Keratinocyte (primary cell): ENCODE measurements around the gene CENPA. TPM values are rescaled to one million over a fixed set of nuclear protein-coding genes. Genes with fewer than 3 reads are reported as not detected.

Experiments used
- DNase-seq: peaks from one replicate; pipeline ENCODE4 v3.0.0-alpha.2; 2011; ENCODE audit warnings: low read depth, missing footprints, low spot score
- FAIRE-seq: peaks from 2 replicates; lab custom pipeline; 2011; peaks lifted over from hg19 to GRCh38; lab: Jason Lieb, UNC
- H2AFZ ChIP-seq: 2 replicates; pipeline ENCODE4 v1.6.0; 2012; ENCODE audit warnings: low read length, control low read depth, inconsistent platforms; ENCODE audit not compliant: control insufficient read depth
- H3K27ac ChIP-seq: 2 replicates; pipeline ENCODE4 v1.5.1; 2011; ENCODE audit warnings: low read length; ENCODE audit not compliant: control insufficient read depth, insufficient read depth
- H3K27me3 ChIP-seq: 3 replicates; pipeline ENCODE4 v1.6.0; 2011; ENCODE audit warnings: low read length; ENCODE audit not compliant: control insufficient read depth, insufficient read depth; ENCODE audit errors: extremely low read depth
- H3K36me3 ChIP-seq, 2 experiments: 2 replicates in 1 of 2; 3 replicates in 1 of 2; pipeline ENCODE4 v1.5.1; 2011; ENCODE audit warnings: low read length in 2 of 2, mild to moderate bottlenecking in 1 of 2; ENCODE audit not compliant: control insufficient read depth in 2 of 2, insufficient read depth in 2 of 2; ENCODE audit errors: extremely low read depth in 1 of 2
- H3K4me1 ChIP-seq: 3 replicates; pipeline ENCODE4 v1.5.1; 2011; ENCODE audit warnings: low read length; ENCODE audit not compliant: control insufficient read depth, insufficient read depth; ENCODE audit errors: extremely low read depth
- H3K4me2 ChIP-seq: 3 replicates; pipeline ENCODE4 v1.6.0; 2011; ENCODE audit warnings: low read depth, low read length; ENCODE audit not compliant: control insufficient read depth, insufficient read depth; ENCODE audit errors: extremely low read depth
- H3K4me3 ChIP-seq, 3 experiments: fragments of 200-600 bp in 1 of 3; sonication (generic) in 1 of 3; 2 replicates in 2 of 3; 3 replicates in 1 of 3; pipeline ENCODE4 v1.5.1; 2011 to 2016; ENCODE audit warnings: low read length in 3 of 3, mild to moderate bottlenecking in 3 of 3, control low read depth in 2 of 3, inconsistent platforms in 1 of 3, low read depth in 1 of 3, mixed read lengths in 1 of 3, mixed run types in 1 of 3, moderate library complexity in 1 of 3; ENCODE audit not compliant: control insufficient read depth in 2 of 3, insufficient read depth in 2 of 3; ENCODE audit errors: extremely low read depth in 1 of 3
- H3K79me2 ChIP-seq: 2 replicates; pipeline ENCODE4 v1.6.0; 2012; ENCODE audit warnings: low read length; ENCODE audit not compliant: control insufficient read depth, insufficient read depth
- H3K9ac ChIP-seq: 3 replicates; pipeline ENCODE4 v1.6.0; 2011; ENCODE audit warnings: low read length; ENCODE audit not compliant: control insufficient read depth, insufficient read depth; ENCODE audit errors: extremely low read depth
- H3K9me1 ChIP-seq: 3 replicates; pipeline ENCODE4 v1.6.0; 2011; ENCODE audit warnings: low read length; ENCODE audit not compliant: control insufficient read depth, insufficient read depth; ENCODE audit errors: extremely low read depth
- H3K9me3 ChIP-seq: 2 replicates; pipeline ENCODE4 v1.5.1; 2012; ENCODE audit warnings: low read depth, low read length; ENCODE audit not compliant: control insufficient read depth
- H4K20me1 ChIP-seq: 3 replicates; pipeline ENCODE4 v1.6.0; 2011; ENCODE audit warnings: low read length; ENCODE audit not compliant: control insufficient read depth, insufficient read depth; ENCODE audit errors: extremely low read depth
- EZH2 ChIP-seq: IDR thresholded peaks from one replicate; pipeline ENCODE4 v1.6.1; 2012; ENCODE audit warnings: inconsistent platforms, mild to moderate bottlenecking, low read length, moderate library complexity
- dilution Hi-C: fragments of 300-500 bp; cut with MboI; formaldehyde crosslinking; loops from one replicate; pipeline ENCODE4 v1.7.0; 2020; ENCODE audit warnings: low sequenced_read_pairs; ENCODE audit not compliant: extremely low pct_ligation_motif_present
- polyA plus RNA-seq, 5 experiments: library from polyadenylated mRNA; depleted of rRNA in 3 of 5; stranded (reverse) in 3 of 5; stranded (forward) in 1 of 5; unstranded in 1 of 5; fragments of >200 nt; gene quantifications; 1 replicate in 1 of 5; 2 replicates in 3 of 5; 3 replicates in 1 of 5; pipeline versions ENCODE4 v1.2.1 to v1.2.3, GENCODE V29; 2011 to 2012; ENCODE audit warnings: missing spikeins in 2 of 5, low read depth in 1 of 5, low replicate concordance in 1 of 5
- TF ChIP-seq, protein P1 (sequence below), 3 experiments: IDR thresholded peaks in 1 of 3; conservative IDR thresholded peaks in 1 of 3; optimal IDR thresholded peaks in 1 of 3; 2 replicates in 2 of 3; 3 replicates in 1 of 3; pipeline versions ENCODE3 to v1.5.1; 2011; ENCODE audit warnings: low read length in 3 of 3, mild to moderate bottlenecking in 3 of 3, moderate library complexity in 2 of 3, control low read depth in 1 of 3, inconsistent platforms in 1 of 3; ENCODE audit not compliant: insufficient read depth in 2 of 3; ENCODE audit errors: extremely low read depth in 1 of 3

CENPA gene
- polyA plus RNA-seq, 1 donor (not counting 4 experiments of a cell fraction or from before 2014, with no cell fraction given) = 12.4 TPM

DNA sequence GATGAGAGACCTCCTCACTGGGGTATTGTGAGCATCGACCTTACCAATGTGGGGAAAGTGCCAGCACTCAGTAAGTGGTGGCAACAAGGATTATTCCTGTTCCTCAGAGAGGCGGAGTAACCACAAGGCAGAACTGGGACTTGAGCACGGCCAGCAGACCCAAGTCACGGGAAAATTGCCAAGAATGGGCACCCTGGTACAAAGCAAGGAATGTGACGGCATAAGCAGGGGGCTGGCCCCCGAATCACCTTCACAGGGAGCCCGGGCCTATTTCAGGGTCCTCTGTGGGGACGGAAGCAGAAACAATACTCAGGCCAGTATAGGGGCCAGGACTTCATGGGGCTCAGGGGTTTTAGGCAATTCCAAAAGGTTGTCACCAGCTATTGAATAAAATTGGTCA, 25.4 kb downstream of the CENPA start:
- DNase-seq = no peak
- dilution Hi-C loops = no loop called here

DNA sequence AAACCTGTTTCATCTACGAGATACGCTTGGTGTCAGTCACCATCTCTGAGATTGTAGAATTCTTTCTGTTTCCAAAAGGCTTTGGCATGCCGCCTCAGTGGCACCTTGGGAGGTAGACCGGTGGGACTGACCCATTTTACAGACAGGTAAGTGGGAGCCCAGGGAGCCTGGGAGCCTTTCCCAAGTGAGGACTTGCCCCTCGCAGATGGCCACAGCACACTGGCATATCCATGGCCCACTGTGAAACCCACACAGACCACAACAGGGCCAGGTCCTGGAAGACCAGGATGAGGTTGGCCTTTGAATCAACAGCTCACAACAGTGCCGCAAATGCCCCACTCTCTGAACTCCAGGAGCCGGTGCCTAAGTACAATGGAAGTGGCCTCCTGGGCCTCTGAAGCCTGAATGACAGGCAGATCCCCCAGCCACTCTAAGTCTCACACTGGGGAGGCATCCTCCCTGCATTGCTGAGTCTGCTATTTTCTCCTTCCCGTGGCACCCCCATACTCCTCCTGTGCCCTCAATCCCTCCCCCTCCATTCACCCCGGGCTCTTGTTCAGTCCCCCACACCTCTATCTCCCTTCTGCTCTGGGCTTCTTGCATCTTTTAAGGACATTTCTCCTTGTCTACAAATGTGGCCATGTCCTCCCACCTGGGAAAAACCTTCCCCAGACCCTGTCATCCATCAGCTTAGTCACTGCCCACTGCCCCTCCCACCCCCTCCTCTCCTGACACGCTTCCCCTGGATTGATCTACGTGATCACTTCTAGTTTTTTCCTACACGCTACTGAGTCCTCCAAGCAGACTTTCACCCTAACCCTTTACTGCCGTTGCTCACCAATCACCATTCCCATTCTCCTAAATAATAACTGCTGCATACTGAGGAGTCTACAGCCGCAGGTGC, 26.2 kb downstream of the CENPA start:
- H3K36me3 ChIP-seq = no peaks in the 10 kb centered on the region
- H3K4me1 ChIP-seq = peaks cover 4% of the 10 kb centered on the region
- no peak overlapping the region for H3K27ac ChIP-seq
- H3K9ac ChIP-seq = no peak overlapping the region
- no peaks in the 10 kb centered on the region for H3K9me1 ChIP-seq
- no peaks in the 10 kb centered on the region for H3K79me2 ChIP-seq
- no peak for TF ChIP-seq EZH2
- TF ChIP-seq, protein P1, sequence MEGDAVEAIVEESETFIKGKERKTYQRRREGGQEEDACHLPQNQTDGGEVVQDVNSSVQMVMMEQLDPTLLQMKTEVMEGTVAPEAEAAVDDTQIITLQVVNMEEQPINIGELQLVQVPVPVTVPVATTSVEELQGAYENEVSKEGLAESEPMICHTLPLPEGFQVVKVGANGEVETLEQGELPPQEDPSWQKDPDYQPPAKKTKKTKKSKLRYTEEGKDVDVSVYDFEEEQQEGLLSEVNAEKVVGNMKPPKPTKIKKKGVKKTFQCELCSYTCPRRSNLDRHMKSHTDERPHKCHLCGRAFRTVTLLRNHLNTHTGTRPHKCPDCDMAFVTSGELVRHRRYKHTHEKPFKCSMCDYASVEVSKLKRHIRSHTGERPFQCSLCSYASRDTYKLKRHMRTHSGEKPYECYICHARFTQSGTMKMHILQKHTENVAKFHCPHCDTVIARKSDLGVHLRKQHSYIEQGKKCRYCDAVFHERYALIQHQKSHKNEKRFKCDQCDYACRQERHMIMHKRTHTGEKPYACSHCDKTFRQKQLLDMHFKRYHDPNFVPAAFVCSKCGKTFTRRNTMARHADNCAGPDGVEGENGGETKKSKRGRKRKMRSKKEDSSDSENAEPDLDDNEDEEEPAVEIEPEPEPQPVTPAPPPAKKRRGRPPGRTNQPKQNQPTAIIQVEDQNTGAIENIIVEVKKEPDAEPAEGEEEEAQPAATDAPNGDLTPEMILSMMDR (optimal IDR thresholded peaks at IDR 0.05 in 1 of 3, IDR thresholded peaks at IDR 0.05 in 1 of 3, conservative IDR thresholded peaks at IDR 0.05 in 1 of 3; ENCODE audit: extremely low read depth in 1 of 3, insufficient read depth in 2 of 3, low read length in 3 of 3) = no peak
- FAIRE-seq (no peak), DNase-seq (no peak)
- H3K9me3 ChIP-seq = no peaks in the 10 kb centered on the region
- no peak overlapping the region for H3K4me3 ChIP-seq
- dilution Hi-C loops = no loop called here
- no peaks in the 10 kb centered on the region for H3K27me3 ChIP-seq
- H2AFZ ChIP-seq = no peak overlapping the region
- H4K20me1 ChIP-seq = no peaks in the 10 kb centered on the region
- no peak overlapping the region for H3K4me2 ChIP-seq

More for the DNA sequence above, 25.4 kb downstream of the CENPA start:
- no peaks in the 10 kb centered on the region for H3K9me1 ChIP-seq
- H3K9me3 ChIP-seq = no peaks in the 10 kb centered on the region
- no peaks in the 10 kb centered on the region for H3K79me2 ChIP-seq
- H3K27me3 ChIP-seq = no peaks in the 10 kb centered on the region
- H4K20me1 ChIP-seq = no peaks in the 10 kb centered on the region
- H3K27ac ChIP-seq = no peak overlapping the region
- no peak overlapping the region for H3K4me3 ChIP-seq
- peaks cover 8% of the 10 kb centered on the region for H3K4me1 ChIP-seq
- no peak overlapping the region for H2AFZ ChIP-seq
- no peak for FAIRE-seq
- no peaks in the 10 kb centered on the region for H3K36me3 ChIP-seq
- H3K9ac ChIP-seq = no peak overlapping the region
- TF ChIP-seq, protein P1 (optimal IDR thresholded peaks at IDR 0.05 in 1 of 3, IDR thresholded peaks at IDR 0.05 in 1 of 3, conservative IDR thresholded peaks at IDR 0.05 in 1 of 3; ENCODE audit: extremely low read depth in 1 of 3, insufficient read depth in 2 of 3, low read length in 3 of 3) = no peak
- no peak for TF ChIP-seq EZH2
- H3K4me2 ChIP-seq = no peak overlapping the region
